Measurements from ENCODE around the gene SAPCD1. TPM values are rescaled to one million over a fixed set of nuclear protein-coding genes. Genes with fewer than 3 reads are reported as not detected.

Gene SAPCD1
- total RNA-seq, 1 donor from 2014 or later: not detected

DNA sequence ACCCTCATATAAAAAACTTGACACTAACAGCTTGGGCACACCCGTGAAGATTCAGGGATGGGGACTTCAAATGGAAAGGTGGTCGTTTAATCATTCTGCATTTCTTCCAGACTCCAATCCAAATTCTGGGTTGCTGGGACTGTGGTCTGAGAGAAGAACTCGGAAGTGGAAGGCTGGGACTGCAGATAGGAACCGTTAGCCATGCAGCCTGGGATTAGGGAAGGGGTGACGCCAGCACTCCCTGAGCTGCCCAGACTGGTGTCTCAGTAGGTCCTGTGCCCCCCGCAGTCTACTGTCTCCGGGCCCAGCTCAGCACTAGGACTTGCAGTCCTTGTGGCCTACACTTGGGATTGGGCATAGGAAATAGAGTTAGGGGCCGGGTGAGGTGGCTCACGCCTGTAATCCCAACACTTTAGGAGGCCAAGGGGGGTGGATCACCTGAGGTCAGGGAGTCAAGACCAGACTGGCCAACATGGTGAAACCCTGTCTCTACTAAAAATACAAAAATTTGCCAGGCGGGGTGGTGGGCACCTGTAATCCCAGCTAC, 25.6 kb upstream of the SAPCD1 start:
- Histone ChIP-seq H3K27me3 (ENCODE audit: low read depth) (no peaks in the 10 kb centered on the region), H3K36me3 (peaks cover 22% of the 10 kb centered on the region), H3K4me1 (peaks cover 83% of the 10 kb centered on the region), H3K4me3 (peak overlapping the region; percentile 83), H3K27ac (replicated peaks) (peak overlapping the region; percentile 96), H3K9me3 (replicated peaks) (no peaks in the 10 kb centered on the region)
- TF ChIP-seq, protein P1, sequence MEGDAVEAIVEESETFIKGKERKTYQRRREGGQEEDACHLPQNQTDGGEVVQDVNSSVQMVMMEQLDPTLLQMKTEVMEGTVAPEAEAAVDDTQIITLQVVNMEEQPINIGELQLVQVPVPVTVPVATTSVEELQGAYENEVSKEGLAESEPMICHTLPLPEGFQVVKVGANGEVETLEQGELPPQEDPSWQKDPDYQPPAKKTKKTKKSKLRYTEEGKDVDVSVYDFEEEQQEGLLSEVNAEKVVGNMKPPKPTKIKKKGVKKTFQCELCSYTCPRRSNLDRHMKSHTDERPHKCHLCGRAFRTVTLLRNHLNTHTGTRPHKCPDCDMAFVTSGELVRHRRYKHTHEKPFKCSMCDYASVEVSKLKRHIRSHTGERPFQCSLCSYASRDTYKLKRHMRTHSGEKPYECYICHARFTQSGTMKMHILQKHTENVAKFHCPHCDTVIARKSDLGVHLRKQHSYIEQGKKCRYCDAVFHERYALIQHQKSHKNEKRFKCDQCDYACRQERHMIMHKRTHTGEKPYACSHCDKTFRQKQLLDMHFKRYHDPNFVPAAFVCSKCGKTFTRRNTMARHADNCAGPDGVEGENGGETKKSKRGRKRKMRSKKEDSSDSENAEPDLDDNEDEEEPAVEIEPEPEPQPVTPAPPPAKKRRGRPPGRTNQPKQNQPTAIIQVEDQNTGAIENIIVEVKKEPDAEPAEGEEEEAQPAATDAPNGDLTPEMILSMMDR (IDR thresholded peaks at IDR 0.05; ENCODE audit: borderline replicate concordance): no peak
- no peak for DNase-seq
- intact Hi-C loops (cut with micrococcal nuclease): no loop called here

DNA sequence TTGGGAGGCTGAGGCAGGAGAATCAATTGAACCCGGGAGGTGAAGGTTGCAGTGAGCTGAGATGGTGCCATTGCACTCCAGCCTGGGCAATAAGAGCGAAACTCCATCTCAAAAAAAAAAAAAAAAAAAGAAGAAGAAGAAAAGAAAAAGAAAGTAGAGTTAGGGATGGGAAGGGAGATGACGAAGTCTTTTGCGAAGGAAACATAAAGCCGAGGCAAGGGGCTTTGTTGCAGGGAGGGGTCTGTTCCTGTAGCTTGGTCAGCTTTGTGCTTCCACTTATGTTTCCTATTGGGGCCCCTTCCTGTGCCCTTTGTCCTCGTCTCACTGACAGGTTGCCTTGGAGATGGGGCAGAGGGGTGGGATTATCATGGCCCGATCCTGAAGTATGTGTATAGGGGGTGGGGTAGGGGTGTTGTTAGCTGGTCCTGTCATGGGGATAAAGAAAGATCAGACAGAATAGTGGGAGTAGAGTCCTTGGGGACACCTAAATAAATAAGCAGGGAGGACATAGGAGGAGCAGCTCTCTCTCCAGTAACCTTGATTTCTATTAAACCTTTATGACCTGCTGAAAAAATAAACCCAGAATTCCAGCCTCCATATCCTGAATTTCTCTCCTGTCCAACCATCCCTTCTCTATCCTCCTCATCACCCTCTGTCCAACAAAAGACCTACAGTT, 25.0 kb upstream of the SAPCD1 start:
- DNase-seq: no peak
- peak overlapping the region; percentile 83 for H3K4me3 ChIP-seq
- no peaks in the 10 kb centered on the region for H3K27me3 ChIP-seq (ENCODE audit: low read depth)
- peak overlapping the region; percentile 96 for H3K27ac ChIP-seq (replicated peaks)
- TF ChIP-seq, protein P1 (IDR thresholded peaks at IDR 0.05; ENCODE audit: borderline replicate concordance): no peak
- H3K36me3 ChIP-seq: peaks cover 16% of the 10 kb centered on the region
- intact Hi-C loops (cut with micrococcal nuclease): no loop called here
- no peaks in the 10 kb centered on the region for H3K9me3 ChIP-seq (replicated peaks)
- peaks cover 77% of the 10 kb centered on the region for H3K4me1 ChIP-seq

DNA sequence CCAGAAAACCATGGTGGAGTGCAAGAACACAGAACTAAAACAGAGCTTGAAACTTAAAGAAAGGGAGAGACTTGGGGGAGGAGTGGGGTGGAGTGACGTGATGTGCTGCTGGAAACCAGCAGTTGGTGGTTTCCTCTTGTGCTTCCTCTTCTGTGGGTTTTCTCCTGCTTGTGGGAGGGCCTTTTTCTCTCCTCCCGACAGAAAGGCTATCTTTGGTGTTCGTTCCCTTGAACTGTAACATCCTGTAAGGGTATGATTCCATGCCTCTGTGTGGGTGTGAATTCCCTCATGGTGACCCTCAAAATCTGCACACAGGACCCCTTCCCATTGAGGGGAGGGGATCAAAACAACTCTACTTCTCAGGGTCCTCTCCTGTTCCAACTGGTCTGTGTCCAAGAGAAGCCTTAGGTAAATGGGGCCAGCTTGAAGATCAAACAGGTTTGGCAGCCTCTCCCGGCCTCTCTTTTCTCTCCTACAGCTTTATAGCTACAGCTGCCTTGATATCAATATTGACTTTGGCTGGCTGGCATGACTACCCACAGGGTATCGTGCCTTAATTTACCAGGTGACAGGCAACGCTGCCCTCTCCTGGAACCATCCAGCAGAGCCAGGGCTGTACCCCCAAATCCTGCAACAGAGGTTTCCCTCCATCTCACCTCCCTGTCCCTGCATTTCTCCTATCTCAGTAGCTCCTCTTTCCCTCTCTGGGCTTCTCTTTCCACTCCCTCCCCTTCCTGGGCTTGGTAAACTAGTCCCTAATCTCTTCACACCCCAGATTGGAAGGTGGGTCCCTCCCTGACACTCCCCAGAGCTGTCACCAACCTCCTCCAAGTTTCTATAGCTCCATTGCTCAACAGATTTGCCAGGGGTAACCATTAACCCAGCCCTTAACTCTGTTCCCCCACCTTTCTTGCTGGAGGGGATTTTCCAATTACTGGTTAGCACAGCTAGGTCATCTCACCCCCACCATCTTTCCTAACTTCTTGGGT, 24.2 kb upstream of the SAPCD1 start:
- Histone ChIP-seq H3K27me3 (ENCODE audit: low read depth) (no peaks in the 10 kb centered on the region), H3K36me3 (peaks cover 8% of the 10 kb centered on the region), H3K9me3 (replicated peaks) (no peaks in the 10 kb centered on the region), H3K4me1 (peaks cover 69% of the 10 kb centered on the region), H3K27ac (replicated peaks) (peak overlapping the region; percentile 96), H3K4me3 (peak overlapping the region; percentile 8)
- TF ChIP-seq, protein P1 (IDR thresholded peaks at IDR 0.05; ENCODE audit: borderline replicate concordance): no peak
- no peak for DNase-seq
- intact Hi-C loops (cut with micrococcal nuclease): no loop called here

DNA sequence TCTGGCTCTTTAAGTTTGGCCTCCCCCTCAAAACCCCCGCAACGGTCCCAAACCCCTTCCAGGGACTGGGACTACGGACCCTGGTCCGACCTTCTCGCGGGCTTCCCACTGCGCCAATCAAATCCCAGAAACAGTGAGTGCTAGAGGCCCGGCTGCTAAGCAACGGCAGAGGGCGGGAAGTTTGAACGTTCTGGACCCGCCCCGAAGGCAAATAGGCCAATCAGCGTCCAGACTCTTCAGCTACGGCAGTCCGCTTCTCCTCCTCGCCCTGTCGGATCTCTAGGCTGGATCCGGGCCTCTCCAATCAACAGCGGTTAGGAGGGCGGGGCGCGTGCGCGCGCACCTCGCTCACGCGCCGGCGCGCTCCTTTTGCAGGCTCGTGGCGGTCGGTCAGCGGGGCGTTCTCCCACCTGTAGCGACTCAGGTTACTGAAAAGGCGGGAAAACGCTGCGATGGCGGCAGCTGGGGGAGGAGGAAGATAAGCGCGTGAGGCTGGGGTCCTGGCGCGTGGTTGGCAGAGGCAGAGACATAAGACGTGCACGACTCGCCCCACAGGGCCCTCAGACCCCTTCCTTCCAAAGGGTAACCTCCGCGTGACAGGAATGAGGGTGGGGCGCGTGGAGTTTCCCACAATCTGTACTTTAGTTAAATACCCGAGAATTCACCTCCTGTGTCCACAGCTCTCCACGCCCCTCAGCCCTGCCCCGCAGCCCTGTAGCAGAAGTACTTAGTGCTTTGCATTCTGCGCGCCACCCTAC, 22.6 kb upstream of the SAPCD1 start, which contains the start of gene MSH5:
Gene MSH5, plus strand, starts transcription at position 367 of the 758 bp plus-strand sequence. CDS start 462 bp downstream, outside the sequence.
- H3K27me3 ChIP-seq (ENCODE audit: low read depth): no peaks in the 10 kb centered on the region
- DNase-seq: peak; percentile 98
- no peaks in the 10 kb centered on the region for H3K9me3 ChIP-seq (replicated peaks)
- no peaks in the 10 kb centered on the region for H3K36me3 ChIP-seq
- peaks cover 53% of the 10 kb centered on the region for H3K4me1 ChIP-seq
- H3K27ac ChIP-seq (replicated peaks): peak within 1 kb of the TSS; percentile 62
- peak within 1 kb of the TSS; percentile 78 for H3K4me3 ChIP-seq
- TF ChIP-seq, protein P1 (IDR thresholded peaks at IDR 0.05; ENCODE audit: borderline replicate concordance): no peak
- intact Hi-C loops (cut with micrococcal nuclease): no loop called here
